DMS153 (cell line): ENCODE measurements around the gene WNT5B.

Experiments
- DNase-seq: peaks from one replicate; lab custom pipeline; 2025; lab: John Stamatoyannopoulos, UW

WNT5B gene

DNA sequence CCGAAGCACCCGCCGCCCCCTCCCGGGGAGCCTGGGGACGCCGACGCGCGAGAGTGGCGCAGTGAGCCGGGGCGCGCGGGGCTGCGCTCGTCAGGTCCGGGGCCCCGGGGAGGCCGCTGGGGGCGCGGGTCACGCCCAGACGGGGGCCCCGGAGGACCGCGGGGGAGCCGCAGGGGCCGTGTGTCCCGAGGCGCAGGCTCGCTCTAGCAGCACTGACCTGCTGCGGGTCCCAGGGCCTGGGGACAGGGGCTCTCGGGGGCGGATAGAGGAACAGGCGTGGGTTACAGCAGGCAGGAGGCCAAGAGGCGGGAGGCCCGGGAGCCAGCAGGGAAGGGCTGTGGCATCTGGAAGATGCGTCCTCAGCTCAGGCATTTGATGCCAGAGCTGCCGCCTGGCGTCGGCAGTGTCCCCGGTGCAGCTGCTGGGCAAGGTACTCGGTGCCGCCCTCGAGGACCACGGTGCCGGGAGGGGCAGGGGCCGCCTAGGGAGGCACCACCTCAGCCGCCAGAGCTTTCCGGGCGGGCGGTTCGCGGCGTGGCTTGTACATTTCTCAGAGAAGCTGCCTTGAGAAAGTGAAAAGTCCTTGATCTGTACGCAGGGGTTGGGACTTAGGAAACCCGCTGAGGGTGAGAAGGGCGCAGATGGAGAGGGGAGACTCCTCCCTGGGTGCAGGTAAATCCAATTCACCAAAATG is 1.2 kb downstream of the WNT5B start:
- no peak for DNase-seq

- DNase-seq = no peak
Measured at GRCh38 chr12:1630827-1631591, 2.0 kb downstream of the WNT5B start.

- DNase-seq = no peak
Measured at GRCh38 chr12:1632702-1633101, 3.7 kb downstream of the WNT5B start.

- no peak for DNase-seq
Measured at GRCh38 chr12:1633459-1633858, 4.4 kb downstream of the WNT5B start.

DNA sequence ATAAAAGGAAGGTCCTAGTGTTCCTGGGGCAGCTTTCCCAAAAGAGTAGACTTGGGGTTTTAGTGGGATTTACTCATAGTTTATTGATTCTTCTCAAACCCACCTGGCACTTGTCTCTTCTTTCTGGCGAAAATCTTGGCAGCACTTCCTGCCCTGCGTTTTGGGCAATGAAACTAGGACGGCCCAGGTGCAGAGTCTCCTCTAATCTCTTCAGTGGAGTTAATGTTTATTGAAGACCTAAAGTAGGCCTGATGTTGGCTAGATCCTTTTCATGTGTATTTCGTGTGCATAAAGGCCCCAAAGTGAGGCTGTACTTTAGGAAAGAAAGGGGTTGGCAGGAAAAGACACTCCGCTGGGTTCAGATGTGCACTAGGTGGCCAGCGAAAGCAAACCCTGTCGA is 5.1 kb downstream of the WNT5B start:
- DNase-seq = no peak

DNA sequence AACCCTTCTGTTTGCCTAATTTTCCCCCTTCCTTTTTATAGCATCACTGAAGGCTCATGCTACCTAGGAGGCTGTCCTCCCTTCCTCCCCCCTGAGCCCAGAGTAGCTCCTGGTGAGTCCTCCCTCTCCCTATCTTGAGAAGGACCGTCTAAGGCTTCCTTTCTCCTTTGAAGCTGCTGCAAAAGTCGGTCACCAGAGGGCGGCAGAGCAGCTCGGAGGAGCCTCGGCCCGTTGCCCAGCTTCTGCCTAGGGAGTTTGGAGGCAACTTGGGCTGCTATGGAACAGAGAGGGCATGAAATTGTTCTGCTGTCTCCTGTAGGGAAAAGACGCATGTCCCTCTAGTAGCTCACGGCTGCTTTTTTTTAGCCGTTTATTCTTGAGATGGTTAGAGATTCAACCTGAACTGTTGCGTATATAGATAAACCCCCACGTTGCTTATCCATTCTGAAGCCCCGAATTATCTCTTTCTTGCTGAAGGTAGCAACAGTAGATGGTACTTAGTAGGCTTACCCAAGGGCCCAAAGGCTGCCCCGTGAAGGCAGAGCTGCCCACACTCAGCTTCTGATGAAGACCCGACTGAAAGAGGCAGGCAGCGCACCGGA is 5.7 kb downstream of the WNT5B start:
- DNase-seq = peak; percentile 39

- no peak for DNase-seq
Measured at GRCh38 chr12:1635301-1636095, 6.5 kb downstream of the WNT5B start.

- no peak for DNase-seq
Measured at GRCh38 chr12:1638203-1638602, 9.2 kb downstream of the WNT5B start.

GRCh38 chr12:1639538-1639937 is 10.5 kb downstream of the WNT5B start:
- DNase-seq = no peak

DNA sequence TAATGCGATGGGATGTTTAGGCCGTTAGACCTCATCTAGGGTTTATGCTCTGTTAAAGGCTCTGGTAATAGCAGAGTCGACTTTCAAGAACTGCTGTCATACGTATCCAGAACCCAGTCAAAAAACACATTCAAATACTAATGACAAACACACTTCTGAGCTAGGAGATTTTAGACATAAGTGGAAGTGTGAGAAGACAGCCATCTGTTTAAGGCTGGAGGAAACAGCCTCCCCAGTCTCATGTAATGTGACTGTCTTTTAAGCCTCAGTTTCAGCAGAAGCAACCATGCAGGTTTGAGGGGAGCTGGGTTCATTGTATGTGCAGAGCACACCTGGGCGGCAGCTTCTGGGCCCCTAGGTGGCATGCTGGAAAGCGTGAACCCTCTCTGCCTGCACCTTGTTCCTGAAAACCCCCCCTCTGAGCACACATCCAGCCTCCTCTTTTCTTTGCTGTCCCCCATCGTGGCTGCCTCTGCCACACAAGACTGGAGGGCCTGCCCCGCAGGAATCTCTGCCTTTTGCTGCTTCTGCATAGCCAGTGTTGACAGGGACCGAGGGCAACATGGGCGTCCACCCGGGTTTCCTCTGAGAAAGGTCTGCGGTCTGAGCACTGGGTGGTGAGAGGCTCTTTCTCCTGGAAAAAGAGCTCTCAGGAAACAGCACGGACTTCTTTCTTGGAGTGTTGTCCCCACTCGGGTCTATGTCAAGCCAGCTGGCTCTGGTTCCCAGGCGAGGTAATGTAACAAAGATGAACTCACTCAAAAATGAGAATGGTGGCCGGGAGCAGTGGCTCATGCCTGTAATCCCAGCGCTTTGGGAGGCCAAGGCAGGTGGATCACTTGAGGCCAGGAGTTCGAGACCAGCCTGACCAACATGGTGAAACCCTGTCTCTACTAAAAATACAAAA is 11.6 kb downstream of the WNT5B start:
- no peak for DNase-seq

DNA sequence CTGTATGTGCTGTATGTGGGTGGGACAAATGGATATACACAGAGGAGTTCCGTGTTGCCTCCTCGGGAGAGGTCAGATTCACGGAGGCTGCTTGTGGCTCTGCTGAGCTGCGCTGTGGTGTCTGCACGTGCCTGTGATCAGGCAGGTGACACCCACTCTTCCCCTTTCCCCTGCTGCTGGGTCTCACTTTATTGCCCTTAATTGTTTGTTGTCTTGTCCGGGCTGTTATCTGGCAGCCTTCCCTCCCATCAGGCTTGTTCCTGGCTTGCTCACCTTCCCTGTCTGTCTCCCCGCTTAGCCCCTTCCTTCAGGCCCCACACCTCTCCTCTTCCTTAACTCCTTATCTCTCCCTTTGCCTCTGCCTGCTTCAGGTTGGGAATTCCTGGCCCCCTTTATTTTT is 13.5 kb downstream of the WNT5B start:
- DNase-seq = no peak

- DNase-seq = no peak
Measured at GRCh38 chr12:1643043-1643442, 14.0 kb downstream of the WNT5B start.

DNA sequence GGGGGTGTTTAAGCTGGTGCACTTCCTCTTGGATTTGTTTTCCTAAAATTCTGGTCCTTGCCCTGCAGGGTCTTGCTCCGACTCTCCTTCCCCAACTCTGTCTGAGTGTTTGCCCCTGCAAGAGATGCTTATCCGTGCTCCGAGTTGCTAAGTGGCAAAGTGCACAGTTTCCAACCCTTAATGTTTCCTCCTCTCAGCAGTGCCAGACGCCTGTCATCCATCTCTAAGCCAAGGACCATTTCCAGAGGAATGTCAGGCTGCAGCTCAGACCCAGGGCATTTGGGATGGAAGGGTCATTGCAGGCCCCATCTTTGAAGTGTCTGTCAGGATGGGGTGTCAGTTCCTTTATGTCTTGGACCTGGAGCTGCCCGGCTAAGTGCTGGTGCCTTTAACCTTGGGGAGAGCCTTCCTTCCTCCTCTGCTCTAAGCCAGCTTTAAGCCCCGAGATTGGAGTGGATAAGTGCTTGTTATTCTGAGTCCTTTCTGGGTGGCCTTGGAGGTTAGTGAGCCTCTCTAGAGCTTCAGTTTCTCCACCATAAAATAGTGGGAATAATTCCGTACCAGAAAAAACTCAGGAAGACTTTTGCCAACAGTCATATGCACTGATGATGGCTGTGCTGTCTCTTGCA is 15.0 kb downstream of the WNT5B start:
- DNase-seq = no peak

DNA sequence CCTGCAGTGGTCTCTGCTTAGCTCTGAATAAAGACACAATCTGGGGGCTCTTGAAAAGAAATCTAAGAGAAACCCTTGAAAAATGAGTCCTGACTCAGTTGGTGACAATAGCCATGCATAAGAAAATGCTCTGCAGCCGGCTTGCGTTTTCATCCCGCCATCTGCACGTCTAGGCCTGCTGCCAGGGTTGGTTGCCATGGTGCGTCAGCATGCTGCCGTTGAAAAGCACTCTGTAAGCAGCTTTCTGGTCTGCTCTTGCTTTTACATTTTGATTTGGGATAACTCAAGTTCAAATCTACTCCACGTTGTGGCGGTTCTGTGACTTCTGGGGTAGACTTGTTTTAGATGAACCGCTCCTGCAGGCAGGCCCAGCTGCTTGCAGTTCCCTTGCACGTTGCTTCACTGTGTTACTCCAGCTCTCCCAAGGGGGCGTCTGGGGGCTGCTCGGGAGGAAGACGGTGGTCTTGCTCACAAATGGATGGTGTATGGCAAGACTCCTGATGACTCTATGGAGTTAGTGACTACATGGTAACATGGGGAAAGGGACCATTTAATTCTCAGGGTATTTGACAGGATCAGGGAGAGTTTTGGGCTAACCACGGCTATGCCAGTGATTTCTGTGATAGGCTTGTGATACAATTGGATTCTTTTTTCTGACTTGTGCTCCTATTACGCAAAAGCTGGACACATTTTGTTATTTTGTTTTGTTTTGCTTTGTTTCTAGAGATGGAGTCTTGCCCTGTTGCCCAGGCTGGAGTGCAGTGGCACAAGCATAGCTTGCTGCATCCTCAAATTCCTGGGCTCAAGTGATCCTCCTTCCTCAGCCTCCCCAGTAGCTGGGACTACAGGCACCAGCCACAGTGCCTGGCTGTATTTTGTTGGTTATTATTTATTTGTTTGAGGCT is 15.8 kb downstream of the WNT5B start:
- peak; percentile 58 for DNase-seq

DNA sequence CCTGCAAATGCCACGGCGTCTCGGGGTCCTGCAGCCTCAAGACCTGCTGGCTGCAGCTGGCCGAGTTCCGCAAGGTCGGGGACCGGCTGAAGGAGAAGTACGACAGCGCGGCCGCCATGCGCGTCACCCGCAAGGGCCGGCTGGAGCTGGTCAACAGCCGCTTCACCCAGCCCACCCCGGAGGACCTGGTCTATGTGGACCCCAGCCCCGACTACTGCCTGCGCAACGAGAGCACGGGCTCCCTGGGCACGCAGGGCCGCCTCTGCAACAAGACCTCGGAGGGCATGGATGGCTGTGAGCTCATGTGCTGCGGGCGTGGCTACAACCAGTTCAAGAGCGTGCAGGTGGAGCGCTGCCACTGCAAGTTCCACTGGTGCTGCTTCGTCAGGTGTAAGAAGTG is 16.8 kb downstream of the WNT5B start:
- DNase-seq = peak; percentile 29

GRCh38 chr12:1646569-1647284 is 17.7 kb downstream of the WNT5B start:
- no peak for DNase-seq

GRCh38 chr12:1647285-1647669 is 18.2 kb downstream of the WNT5B start:
- no peak for DNase-seq

- no peak for DNase-seq
Measured at GRCh38 chr12:1650260-1650977, 21.4 kb downstream of the WNT5B start.

GRCh38 chr12:1650978-1651361 is 21.9 kb downstream of the WNT5B start:
- DNase-seq = no peak
